Measurements from ENCODE around the gene KDM4C.

Gene KDM4C

DNA sequence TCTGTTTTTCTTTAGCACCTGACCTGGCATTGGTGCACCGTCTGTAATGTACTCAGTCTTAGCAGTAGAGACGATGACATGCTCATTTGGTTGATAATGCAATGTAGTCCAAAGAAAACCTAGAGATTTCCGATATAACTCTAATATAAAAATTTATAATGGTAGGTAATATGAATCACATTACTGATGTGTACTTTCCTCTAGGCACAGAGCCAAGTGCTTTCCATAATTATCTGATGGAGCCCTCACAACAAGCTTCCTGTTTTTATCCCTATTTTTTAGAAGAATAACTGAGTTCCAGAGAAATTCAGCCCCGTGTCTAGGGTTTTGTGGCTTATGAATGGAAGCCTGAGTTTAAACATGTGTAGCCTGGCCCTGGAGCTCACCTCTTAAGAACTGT is 53.7 kb downstream of the KDM4C start:
- DNase-seq = no peak

DNA sequence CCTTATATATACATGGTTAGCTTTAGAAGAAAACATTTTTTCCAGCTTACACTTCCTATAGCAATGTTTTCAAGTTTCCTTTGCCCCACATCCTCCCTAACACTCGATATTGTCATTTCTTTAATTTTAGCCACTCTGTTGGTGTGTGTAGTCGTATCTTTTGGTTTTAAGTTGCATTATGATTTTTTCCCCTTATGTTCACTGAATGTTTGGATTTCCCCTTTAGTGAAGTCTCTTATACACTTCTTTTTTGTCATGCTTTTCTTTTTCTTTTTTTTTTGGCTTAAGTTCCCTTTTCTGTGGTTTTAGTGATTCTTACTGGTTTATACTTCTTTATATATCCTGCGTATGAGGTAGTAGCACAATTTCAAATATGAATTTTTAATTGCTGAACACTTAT is 58.8 kb downstream of the KDM4C start:
- DNase-seq = no peak

DNA sequence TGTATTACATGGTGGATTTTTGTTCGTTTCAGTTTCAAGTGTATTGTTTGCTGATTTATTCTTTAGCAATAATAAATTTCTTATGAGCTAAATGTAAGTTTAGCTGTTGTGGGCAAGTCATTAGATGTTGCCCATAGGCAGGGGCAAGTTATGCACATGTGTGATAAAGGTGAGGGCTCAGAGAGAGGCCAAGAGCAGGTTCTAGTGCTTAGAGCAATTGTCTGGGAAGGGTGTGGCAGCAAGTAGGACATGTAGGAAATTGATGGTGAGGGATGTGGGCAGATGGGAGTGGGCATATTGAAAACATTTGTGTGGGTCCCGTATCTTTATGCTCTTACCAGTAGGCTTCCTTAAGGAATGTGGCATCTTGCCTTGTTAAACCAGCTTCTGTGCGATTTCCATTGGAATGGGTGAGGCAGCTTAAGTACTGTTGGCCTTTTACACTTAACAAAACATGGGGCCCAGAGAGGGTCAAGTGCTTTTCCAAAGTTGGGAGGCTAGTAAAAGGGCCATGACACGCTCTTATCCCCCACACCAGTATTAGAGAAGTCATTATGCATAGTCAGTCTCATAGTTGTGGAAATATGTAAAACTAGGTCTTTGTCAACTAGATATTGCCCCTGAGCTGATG is 60.6 kb downstream of the KDM4C start:
- no peak for DNase-seq

DNA sequence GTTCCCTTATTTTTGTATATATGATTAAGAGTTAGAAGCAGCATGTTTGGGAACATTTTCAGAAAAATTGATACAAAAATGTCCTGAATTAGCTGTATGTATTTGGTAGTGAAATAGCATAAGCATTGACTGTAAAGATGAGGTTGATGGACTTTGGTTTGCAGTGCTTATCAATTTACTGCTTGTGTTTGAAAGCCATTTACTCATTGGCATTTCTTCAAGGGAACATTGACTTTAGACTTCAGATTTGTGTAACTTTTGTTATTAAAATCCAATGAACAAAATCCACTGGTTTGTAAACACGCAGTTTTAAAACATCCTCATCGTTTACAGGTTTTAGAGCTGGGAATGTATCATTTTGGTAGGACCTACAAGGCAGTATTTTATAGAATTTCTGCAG is 61.3 kb downstream of the KDM4C start:
- no peak for DNase-seq

DNA sequence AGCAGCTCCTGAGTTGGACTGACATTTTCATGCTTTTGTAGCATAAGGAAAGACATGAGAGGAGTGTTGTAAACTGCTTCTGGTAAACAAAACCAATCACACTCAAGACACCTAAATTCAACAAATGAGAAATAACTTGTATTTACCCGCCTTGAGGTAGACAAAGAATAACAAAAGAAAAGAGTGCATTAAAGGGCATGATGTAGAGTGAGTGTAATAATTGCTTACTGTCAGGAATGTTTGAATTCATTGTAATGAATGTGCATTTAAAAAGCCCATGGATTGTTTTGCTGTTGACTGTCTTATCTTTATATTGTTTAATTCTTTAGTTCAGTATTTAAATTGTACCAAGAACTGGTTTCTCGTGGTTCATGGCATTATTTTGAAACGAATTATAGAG is 61.8 kb downstream of the KDM4C start:
- DNase-seq = no peak

DNA sequence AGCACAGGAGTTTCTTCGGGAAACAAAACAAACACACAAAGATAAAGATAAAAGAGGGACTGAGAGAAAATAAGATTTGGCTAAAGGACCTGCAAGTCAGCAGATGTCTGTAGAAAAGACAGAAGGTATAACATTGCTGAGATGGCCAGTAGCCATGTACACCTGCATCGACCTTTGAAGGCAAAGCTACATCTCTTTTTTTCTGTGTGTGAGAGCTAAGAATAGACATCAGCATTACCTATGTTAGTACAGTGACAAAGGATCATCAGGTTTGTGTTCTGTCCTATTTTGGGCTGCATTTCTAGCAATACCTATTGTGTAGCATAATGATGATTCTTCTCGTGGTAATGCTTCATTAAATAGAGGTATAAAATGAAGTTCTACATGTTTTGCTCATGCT is 64.9 kb downstream of the KDM4C start:
- no peak for DNase-seq

DNA sequence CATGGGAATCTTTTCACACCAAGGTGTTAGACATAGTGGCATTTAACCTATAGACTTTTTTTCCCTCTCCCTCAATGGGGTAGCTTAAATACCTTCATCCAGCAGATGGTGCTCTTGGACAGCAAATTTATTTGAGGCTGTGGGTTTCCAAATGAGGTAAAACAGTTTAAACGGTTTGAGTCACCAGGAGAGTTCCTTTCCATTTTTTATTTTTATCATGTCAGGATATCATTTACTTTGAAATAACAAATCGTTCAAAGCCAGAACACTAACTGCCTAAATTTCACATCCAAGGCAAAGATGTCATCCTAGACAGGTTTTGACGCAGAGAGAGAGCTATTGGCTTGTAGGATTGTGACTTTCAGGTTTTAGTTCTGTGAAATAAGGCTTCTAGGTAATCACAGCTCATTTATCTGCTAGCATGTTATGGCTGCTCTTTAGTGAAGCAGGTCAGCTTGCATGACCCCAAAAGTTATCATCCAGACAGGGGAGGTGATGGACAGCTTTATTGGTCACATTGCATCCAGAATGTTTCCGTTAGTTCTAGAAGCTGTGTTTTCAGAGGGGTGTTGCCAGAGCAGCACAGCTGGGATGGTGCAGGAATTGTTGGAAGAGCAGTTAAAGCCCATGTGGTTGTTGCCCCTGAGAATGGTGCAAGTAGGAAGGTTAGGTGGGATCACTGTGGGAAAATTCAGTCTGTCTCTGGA is 69.8 kb downstream of the KDM4C start:
- DNase-seq = peak; percentile 29

DNA sequence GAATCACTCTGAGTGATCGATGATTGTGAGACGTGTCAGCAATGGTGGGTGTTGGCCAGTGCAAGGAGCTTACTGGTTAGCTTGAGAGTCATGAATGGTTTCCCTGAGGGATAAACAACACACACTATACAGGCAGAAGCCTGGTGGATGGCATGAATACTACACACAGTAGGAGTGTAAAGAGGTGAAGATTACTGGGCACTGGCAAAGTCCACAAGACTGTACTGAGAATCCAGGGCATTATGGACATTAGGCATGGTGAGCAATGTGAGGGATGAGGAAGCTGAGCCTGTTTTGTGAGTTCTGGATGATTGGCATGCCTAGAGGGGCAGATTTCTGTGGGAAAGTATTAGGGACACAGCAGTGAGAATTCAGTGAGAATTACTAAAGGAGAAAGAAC is 71.3 kb downstream of the KDM4C start:
- no peak for DNase-seq

DNA sequence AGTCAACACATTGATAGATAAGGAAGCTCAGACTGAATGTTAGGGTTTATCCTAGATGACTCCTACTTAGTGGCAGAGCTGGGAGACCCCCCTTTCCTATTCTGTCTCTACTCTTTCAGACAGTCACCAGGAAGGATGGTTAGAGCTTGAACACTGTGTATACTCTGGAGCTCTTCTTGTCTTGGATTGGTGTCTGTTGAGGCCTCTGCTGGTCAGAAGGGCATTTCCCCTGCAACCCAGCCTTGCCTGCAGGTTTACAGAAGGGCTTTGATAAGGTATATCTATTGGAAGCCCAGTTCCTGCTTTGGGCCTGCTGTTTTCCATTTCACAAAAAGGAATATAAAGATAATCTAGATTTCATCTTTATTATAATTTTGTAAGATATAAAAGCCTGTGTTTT is 71.8 kb downstream of the KDM4C start:
- DNase-seq = no peak

DNA sequence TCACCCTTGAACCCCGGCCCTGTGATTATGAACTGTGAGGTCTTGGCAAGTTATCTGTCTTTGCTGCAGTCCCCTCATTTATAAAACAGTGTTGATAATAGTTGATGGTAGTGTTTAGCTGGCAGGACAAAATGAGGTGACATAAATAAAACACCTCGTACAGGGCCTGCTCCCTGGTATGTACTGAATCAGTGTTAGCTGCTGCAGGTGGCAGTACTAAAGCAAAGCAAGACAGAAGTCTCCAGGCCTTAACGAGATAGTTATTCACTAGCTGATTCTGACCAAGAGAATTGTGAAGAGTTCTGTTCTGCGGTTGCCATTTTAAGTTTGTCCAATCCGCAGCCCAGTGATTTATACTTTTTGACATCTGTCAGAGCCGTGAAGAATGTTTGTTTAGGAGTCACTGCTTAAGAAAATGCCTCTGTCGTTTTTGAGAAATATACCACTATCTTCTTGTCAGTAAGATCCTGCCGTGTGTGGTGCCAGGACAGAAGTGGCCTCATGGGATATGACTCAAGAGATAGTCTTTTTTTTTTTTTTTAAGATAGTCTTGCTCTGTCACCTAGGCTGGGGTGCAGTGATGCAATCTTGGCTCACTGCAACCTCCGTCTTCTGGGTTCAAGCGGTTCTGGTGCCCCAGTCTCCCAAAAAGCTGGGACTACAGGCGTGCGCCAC is 75.9 kb downstream of the KDM4C start:
- no peak for DNase-seq

DNA sequence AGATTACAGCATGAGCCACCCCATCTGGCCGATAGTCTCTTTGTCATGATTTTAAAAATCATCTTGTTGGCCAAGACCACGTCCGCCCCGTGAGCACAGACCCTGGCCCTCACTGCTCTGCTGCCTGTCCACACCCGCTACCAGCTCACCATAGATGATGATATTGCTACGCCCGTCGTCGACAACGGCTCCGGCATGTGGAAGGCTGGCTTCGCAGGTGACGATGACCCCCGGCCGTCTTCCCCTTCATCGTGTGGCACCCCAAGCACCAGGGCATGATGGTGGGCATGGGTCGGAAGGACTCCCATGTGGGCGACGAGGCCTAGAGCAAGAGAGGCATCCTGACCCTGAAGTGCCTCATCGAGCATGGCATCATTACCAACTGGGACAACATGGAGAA is 76.5 kb downstream of the KDM4C start:
- DNase-seq = no peak

DNA sequence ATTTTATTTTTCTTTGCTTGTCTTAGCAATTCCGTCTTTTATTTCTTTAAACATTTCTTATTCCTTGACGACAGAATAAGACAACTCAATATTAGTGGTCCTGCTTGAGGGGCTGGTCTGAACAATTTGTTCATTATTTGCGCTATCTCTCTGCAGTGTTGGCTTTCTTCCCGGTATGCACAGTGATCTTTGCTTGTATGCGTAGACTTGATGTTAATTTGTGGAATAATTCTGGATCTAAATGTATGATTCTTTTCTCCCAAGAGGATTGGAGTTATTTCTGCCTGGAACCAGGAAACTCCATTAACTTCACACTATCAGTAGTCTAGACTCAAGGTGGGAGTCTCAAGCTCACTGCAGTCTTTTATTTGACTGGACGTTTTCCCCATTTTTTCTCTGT is 80.4 kb downstream of the KDM4C start:
- DNase-seq = no peak

DNA sequence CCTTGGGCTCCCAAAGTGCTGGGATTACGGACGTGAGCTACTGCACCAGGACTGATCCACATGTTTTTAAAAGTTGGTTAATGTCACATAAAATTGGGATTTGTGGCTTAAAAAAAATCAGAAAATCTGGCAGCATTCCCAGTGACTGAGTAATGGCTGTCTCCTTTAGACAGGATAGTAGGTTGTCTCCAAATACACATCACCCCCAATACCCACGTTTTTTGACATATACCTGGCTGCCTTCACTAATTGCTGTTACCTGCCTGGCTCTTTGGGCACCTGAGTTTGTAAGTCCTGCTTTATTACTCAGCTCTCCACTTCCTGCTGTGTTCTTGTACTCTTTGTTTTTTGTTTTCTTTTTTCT is 84.8 kb downstream of the KDM4C start:
- DNase-seq = no peak

DNA sequence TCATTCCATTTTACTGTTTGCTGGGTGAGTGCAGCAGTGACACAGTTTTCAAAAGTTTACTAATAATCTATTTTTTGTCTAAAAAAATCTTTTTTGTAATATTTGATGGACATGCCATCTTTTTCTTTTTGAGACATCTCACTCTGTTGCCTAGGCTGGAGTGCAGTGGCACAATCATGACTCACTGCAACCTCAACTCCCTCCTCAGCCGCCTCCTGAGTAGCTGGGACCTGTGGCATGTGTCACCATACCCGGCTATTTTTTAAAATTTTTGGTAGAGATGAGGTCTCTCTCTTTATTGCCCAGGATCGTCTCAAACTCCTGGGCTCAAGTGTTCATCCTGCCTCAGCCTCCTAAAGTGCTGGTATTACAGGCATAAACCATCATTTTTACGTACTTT is 86.0 kb downstream of the KDM4C start:
- no peak for DNase-seq

DNA sequence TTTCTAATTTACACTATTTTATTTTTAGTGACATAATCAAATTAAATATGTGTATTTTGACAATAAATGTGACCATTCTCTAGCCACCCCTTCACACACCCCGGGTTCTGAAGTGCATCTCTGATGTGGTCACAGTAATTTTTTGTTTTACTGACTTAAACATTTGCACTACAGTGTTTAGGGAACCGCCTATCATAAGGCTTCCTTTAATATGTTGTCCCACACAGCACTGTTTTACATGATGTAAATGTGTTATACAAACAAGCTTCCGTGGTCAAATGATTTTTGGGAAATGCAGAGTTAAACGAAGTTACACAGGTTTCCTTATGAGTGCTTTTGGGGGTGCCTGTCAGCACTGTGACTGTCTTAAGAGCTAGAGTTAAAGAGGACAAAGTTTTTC is 86.5 kb downstream of the KDM4C start:
- DNase-seq = no peak

DNA sequence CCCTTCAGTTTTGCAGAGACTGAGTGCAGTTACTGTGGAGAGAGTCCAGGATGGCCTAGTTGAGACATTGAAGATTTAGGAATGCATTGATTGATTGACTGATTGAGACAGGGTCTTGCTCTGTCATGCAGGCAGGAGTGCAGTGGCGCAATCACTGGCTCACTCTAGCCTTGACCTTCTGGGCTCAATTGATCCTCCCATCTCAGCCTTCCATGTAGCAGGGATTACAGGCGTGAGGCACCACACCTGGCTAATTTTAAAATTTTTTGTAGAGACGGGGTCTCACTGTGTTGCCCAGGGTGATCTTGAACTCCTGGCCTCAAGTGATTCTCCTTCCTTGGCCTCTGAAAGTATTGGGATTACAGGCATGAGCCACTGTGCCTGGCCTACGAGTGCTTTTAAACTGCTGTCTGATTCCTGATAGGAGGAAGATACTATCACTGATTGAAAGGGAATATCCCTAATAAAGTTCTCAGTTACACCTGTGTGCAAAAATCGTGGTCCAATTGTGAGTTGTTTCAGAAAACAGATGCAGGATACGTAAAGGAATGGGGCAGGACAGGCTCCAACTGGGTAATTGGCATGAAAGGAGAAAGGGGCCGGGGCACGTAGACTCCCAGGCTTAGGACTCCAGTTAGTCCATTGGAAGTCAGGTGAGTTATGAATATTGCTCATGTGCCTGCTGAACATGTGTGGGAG is 87.5 kb downstream of the KDM4C start:
- no peak for DNase-seq

DNA sequence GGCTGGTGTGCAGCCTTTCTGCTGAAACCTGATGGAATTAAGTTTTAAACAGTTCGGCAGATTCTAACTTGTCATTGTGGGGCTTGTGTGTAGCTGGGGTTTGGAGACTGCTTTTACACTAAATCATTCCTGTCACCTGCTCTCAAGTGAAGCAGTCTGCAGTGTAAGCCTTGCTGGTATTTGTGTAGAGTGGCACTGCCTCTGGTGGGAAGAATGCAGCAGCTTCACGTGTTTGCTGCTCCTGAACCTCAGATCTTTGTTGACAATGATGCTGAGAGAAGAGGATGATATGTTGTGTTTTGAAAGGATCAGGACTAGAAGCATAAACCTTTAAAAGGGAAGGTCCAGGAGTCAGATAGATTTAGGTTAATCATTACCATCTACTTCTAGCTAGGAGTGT is 88.1 kb downstream of the KDM4C start:
- DNase-seq = no peak

DNA sequence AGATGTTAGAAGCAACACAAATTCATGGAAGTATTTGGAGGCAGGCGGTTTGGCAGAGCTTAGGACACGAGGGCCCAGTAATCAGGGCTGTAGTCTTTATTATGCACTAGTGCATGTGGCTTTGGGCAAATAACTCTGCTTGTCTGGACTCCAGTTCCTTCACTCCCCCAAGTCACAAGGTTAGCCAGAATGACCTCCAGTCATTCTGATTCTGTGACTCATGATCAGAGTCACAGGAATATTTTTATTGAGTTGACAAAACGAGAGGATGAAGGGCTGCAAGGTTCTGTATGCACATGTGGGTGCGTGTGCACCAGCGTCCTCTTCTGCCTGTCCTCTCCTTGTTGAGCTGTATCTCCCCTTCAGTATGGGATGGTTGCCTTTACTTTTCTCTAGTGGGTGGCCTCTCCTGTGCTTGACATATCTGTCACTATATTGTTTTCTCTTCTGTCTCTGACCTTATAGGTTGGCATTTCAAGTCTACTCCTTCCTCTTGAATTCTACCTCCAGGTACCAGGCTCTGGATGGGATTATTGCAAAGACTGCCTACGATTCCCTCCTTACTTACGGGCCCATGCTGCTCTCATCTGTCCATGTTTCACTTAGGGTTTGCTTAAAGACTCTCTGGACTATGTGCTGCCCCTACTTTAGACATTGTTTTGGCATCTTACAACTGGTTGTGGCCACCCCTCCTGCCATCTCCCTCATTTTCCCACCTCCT is 94.6 kb downstream of the KDM4C start:
- no peak for DNase-seq

DNA sequence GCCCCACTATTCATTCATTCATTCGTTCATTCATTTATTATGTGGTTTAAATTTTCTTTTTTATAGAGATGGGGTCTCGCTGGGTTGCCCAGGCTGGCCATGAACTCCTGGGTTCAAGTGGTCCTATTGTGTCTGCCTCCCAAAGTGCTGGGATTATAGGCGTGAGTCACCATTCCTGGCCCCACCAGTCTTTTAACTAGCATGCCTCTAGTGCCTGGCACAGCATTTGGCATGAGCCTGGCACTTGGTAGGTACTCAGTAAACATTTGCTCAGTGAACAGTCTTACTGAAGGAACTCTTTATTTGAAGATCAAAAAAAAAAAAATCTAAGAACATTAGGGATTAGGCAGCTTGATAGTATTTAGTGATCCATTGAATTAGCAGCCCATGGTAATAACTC is 98.1 kb downstream of the KDM4C start:
- DNase-seq = no peak

DNA sequence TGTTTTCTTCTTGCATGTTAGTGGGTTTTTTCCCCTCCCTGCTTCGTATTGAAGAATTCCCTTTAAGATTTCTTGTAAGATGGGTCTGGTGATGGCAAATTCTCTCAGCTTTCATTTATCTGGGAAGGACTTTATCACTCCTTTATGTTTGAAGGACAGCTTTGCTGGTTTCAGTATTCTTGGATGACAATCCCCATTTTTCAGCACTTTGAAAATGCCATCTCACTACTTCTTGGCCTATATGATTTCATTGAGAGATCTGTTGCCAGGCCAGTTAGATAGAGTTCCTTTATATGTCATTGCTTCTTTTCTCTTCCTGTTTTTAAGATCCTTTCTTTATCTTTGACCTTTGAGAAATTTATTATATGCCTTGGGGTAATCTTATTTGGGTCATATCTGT is 106.3 kb downstream of the KDM4C start:
- no peak for DNase-seq

DNA sequence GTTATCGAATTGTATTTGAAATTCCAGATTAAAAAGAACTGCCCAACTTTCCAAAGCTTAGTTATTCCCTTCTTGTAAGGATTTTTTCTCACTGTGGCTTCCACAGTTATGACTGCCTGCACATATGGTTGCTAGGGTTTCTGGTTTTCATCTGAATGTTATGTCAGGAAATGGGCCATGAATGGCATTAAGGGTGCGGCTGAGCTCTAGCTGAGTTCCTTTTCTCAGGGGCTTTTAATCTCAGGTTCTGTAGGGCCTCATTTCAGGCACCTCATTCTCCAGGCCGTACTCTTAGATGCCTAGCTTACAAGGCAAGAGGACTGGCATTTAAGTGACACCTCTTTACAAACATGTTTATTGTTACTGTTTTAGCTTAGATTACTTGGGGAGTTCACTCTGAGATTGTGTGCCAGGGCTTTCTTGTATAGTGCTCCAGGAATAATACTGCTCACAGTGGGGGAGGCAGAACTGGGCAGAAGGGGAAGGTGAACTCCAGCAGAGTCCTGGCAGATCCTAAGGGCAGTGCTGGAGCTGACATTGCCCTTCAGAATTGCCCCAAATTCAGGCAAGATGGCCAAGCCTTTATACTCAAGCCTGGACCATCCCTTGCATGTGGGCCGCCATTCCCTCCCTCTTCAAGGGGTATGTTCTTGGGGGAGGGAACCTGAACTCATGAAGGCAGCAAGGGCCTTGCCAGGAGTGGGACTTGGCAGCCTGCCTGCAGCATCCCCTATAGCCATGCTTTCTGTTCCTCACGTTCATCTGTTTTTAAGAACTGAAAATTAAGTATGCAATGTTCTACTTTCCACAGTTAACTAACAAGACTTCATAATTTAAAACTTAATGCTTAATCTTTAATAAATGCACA is 111.5 kb downstream of the KDM4C start:
- DNase-seq = no peak

DNA sequence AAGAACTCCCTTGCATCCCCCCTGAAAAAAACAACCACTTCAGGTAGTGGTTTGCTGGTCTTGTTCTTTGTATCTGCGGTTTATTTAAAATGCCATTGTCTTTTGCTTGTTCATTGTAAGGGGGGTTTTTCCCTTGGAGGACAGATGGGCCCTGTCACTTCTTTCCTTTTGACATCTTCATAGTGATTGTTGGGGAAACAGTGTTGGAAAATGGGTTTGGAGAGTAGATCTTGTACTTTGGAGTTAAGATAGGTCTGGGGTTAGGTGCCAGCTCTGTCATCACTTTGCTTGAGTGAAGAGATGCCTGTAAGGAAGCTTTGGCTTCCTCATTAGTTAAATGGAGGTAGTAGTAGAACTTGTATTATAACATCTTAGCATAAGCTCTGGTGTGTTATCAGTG is 112.4 kb downstream of the KDM4C start:
- no peak for DNase-seq

Measured in stimulated activated CD4-positive, alpha-beta T cell treated with anti-CD3 and anti-CD28 coated beads, Interleukin-4, amount 100 ng/mL, for 24 hours (primary cell).